Ovary (tissue), 3 donors: ENCODE results near the gene INPP5A.

Experiments used
- EP300 ChIP-seq: sonication (generic); formaldehyde crosslinking; IDR thresholded peaks from one replicate; pipeline ENCODE4 v1.6.1; 2017; ENCODE audit warnings: antibody characterized with exemption
- POLR2A ChIP-seq: fragments of 450-650 bp; IDR thresholded peaks from one replicate; pipeline ENCODE4 v1.6.1; 2017; ENCODE audit warnings: antibody characterized with exemption, mild to moderate bottlenecking, moderate library complexity
- TF ChIP-seq, protein P1 (sequence below), 3 donors: fragments of 450-650 bp in 2 of 3; fragments of 200-600 bp in 1 of 3; IDR thresholded peaks; one replicate each; pipeline versions ENCODE4 v1.5.1 to v1.8.0; 2016 to 2022; ENCODE audit warnings: antibody characterized with exemption in 3 of 3, mild to moderate bottlenecking in 1 of 3
- donor health status: DM: no; HTN: no; CAD: no.

DNA sequence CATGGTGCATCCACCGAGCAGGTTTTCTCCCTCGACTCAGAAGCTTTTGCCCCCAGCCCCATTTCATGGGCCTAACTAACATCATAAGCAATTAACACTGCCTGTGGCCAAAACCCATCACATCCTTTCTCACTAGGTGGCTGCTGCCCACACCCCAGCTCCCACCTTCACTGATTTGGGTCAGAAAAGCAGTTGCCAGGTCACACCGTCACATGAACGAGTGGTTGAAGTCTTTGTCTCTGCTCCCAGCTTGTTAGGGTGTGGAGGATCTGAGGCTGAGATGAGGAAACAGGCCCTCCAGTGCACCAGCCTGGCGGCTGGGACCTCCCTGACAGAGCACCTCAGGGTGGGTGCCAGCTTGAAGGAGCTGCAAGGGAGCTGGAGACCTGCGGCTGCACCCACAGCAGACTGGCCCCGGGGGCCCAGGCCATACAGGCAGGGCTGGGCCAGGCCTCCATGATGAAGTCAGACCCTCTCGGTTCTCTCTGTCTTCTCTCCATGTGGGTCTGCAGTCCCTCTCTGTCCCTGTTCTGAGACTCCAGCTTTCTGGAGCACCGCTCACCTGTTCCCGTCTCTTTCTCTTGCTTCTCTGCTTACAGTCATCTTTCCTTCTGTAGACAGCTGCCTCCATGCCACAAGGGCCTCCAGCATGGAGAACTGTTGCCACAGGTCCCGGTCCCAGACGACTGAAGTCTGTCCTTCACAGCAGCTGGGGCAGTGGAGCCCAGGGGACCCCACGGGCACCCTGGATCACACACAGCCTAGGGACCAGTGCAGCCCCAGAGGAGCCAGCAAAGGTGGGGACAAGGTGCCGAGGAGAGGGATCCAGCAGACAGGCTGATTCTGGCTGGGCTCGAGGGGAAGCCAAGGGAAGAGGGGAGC lies 13.8 kb upstream of the INPP5A start:
- TF ChIP-seq, protein P1, sequence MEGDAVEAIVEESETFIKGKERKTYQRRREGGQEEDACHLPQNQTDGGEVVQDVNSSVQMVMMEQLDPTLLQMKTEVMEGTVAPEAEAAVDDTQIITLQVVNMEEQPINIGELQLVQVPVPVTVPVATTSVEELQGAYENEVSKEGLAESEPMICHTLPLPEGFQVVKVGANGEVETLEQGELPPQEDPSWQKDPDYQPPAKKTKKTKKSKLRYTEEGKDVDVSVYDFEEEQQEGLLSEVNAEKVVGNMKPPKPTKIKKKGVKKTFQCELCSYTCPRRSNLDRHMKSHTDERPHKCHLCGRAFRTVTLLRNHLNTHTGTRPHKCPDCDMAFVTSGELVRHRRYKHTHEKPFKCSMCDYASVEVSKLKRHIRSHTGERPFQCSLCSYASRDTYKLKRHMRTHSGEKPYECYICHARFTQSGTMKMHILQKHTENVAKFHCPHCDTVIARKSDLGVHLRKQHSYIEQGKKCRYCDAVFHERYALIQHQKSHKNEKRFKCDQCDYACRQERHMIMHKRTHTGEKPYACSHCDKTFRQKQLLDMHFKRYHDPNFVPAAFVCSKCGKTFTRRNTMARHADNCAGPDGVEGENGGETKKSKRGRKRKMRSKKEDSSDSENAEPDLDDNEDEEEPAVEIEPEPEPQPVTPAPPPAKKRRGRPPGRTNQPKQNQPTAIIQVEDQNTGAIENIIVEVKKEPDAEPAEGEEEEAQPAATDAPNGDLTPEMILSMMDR (IDR thresholded peaks at IDR 0.05): no peak
- TF ChIP-seq POLR2A: no peak
- no peak for TF ChIP-seq EP300
